Activated naive CD4-positive, alpha-beta T cell treated with anti-CD3 and anti-CD28 coated beads, Interleukin-2, amount 10 ng/mL, durations not matched to agents 7 days and 5 days (primary cell): ENCODE measurements around the gene ADAMTS12.

Experiments used
- CTCF ChIA-PET: fragments of 350-600 bp; sonication (Branson Sonifier 250); formaldehyde crosslinking; loops from one replicate; lab custom pipeline; 2021; ENCODE audit warnings: antibody characterized with exemption; lab: Charles Lee
- DNase-seq: peaks from one replicate; pipeline ENCODE4 v3.0.0-alpha.2; 2020
- H3K27ac Mint-ChIP-seq: one replicate; pipeline ENCODE4 v1.8.0; 2021; ENCODE audit warnings: mild to moderate bottlenecking, moderate library complexity, mixed read lengths
- H3K27me3 Mint-ChIP-seq: one replicate; pipeline ENCODE4 v1.8.0; 2021; ENCODE audit warnings: mild to moderate bottlenecking, mixed read lengths
- H3K36me3 Mint-ChIP-seq: one replicate; pipeline ENCODE4 v1.8.0; 2021; ENCODE audit warnings: mixed read lengths
- H3K4me1 Mint-ChIP-seq: one replicate; pipeline ENCODE4 v1.8.0; 2021; ENCODE audit warnings: mixed read lengths
- H3K4me3 Mint-ChIP-seq: one replicate; pipeline ENCODE4 v1.8.0; 2021; ENCODE audit warnings: mild to moderate bottlenecking, moderate library complexity, mixed read lengths
- H3K9me3 Mint-ChIP-seq: one replicate; pipeline ENCODE4 v1.8.0; 2021; ENCODE audit warnings: mixed read lengths

The ADAMTS12 gene

GRCh38 chr5:33891788-33892619 lies at the start of gene ADAMTS12:
Gene ADAMTS12 (minus strand): TSS chr5:33891990. CDS start chr5:33891856, 134 bp downstream.
- Mint-ChIP-seq H3K4me3 (no peak within 1 kb of the TSS), H3K27me3 (peaks cover 49% of the 10 kb centered on the region)
- CTCF ChIA-PET, result no interaction called here

GRCh38 chr5:33941090-33941489 lies 49.3 kb upstream of the ADAMTS12 start:
- Mint-ChIP-seq H3K9me3 (no peaks in the 10 kb centered on the region), H3K4me3 (no peak overlapping the region), H3K27me3 (peaks cover 55% of the 10 kb centered on the region), H3K36me3 (no peaks in the 10 kb centered on the region), H3K27ac (no peak overlapping the region), H3K4me1 (peaks cover under 1% of the 10 kb centered on the region)
- DNase-seq, result no peak
- CTCF ChIA-PET, result interaction anchor here (1.3 kb wide), 1 partner anchor 352 kb away, joined by 7 read pairs; no protein-coding TSS in a partner anchor

More at GRCh38 chr5:33891788-33892619, at the start of gene ADAMTS12:
- H3K27ac Mint-ChIP-seq, result no peak within 1 kb of the TSS
- H3K36me3 Mint-ChIP-seq, result no peaks in the 10 kb centered on the region
- DNase-seq, result no peak
- H3K9me3 Mint-ChIP-seq, result no peaks in the 10 kb centered on the region
- peaks cover 3% of the 10 kb centered on the region for H3K4me1 Mint-ChIP-seq

- H3K4me3 Mint-ChIP-seq, result no peak overlapping the region
- DNase-seq, result no peak
Measured at GRCh38 chr5:33939556-33940262, 47.9 kb upstream of the ADAMTS12 start.

GRCh38 chr5:33938881-33939280 lies 47.1 kb upstream of the ADAMTS12 start:
- H3K27me3 Mint-ChIP-seq, result peaks cover 64% of the 10 kb centered on the region
- no peak overlapping the region for H3K27ac Mint-ChIP-seq
- H3K4me3 Mint-ChIP-seq, result no peak overlapping the region
- no peak for DNase-seq
- no peaks in the 10 kb centered on the region for H3K9me3 Mint-ChIP-seq
- no peaks in the 10 kb centered on the region for H3K36me3 Mint-ChIP-seq
- peaks cover 3% of the 10 kb centered on the region for H3K4me1 Mint-ChIP-seq
- CTCF ChIA-PET, result interaction anchor here (1.0 kb wide), 1 partner anchor 41 kb away, joined by 3 read pairs; no protein-coding TSS in a partner anchor

More at GRCh38 chr5:33939556-33940262, 47.9 kb upstream of the ADAMTS12 start:
- peaks cover 3% of the 10 kb centered on the region for H3K4me1 Mint-ChIP-seq
- H3K9me3 Mint-ChIP-seq, result no peaks in the 10 kb centered on the region
- H3K27me3 Mint-ChIP-seq, result peaks cover 68% of the 10 kb centered on the region
- CTCF ChIA-PET, result interaction anchor here (1.0 to 1.3 kb wide), 2 partner anchors 40 to 351 kb away, joined by 3 to 7 read pairs; no protein-coding TSS in a partner anchor
- no peaks in the 10 kb centered on the region for H3K36me3 Mint-ChIP-seq
- H3K27ac Mint-ChIP-seq, result no peak overlapping the region

GRCh38 chr5:33938507-33938796 lies 46.7 kb upstream of the ADAMTS12 start:
- Mint-ChIP-seq H3K36me3 (no peaks in the 10 kb centered on the region), H3K27ac (no peak overlapping the region), H3K27me3 (peaks cover 64% of the 10 kb centered on the region), H3K4me1 (peaks cover 3% of the 10 kb centered on the region), H3K9me3 (no peaks in the 10 kb centered on the region), H3K4me3 (no peak overlapping the region)
- no peak for DNase-seq
- CTCF ChIA-PET, result no interaction called here

GRCh38 chr5:33937707-33938506 lies 46.1 kb upstream of the ADAMTS12 start:
- H3K27me3 Mint-ChIP-seq, result peaks cover 64% of the 10 kb centered on the region

GRCh38 chr5:33937017-33937706 lies 45.4 kb upstream of the ADAMTS12 start:
- Mint-ChIP-seq H3K4me3 (no peak overlapping the region), H3K36me3 (no peaks in the 10 kb centered on the region), H3K27ac (no peak overlapping the region), H3K4me1 (peaks cover 3% of the 10 kb centered on the region), H3K9me3 (no peaks in the 10 kb centered on the region), H3K27me3 (peaks cover 59% of the 10 kb centered on the region)
- DNase-seq, result no peak
- CTCF ChIA-PET, result interaction anchor here (3.0 kb wide), 1 partner anchor 33 kb away, joined by 17 read pairs; no protein-coding TSS in a partner anchor

More at GRCh38 chr5:33937707-33938506, 46.1 kb upstream of the ADAMTS12 start:
- H3K4me3 Mint-ChIP-seq, result no peak overlapping the region
- no peak overlapping the region for H3K27ac Mint-ChIP-seq
- H3K4me1 Mint-ChIP-seq, result peaks cover 3% of the 10 kb centered on the region
- no peaks in the 10 kb centered on the region for H3K9me3 Mint-ChIP-seq
- H3K36me3 Mint-ChIP-seq, result no peaks in the 10 kb centered on the region
- DNase-seq, result no peak
- CTCF ChIA-PET, result no interaction called here

- Mint-ChIP-seq H3K9me3 (no peaks in the 10 kb centered on the region), H3K27ac (no peak within 1 kb of the TSS), H3K36me3 (no peaks in the 10 kb centered on the region), H3K27me3 (peaks cover 59% of the 10 kb centered on the region), H3K4me3 (no peak within 1 kb of the TSS), H3K4me1 (peaks cover 3% of the 10 kb centered on the region)
- DNase-seq, result no peak
- CTCF ChIA-PET, result interaction anchor here (2.9 to 3.0 kb wide), 3 partner anchors 27 to 348 kb away, joined by 14 to 33 read pairs (median 17); no protein-coding TSS in a partner anchor
Measured at GRCh38 chr5:33936381-33937016, 44.7 kb upstream of the ADAMTS12 start, which contains the start of gene RXFP3. Gene RXFP3 (plus strand): TSS chr5:33936386. CDS start chr5:33936741, 355 bp downstream.

GRCh38 chr5:33936004-33936380 lies 44.2 kb upstream of the ADAMTS12 start:
- Mint-ChIP-seq H3K9me3 (no peaks in the 10 kb centered on the region), H3K36me3 (no peaks in the 10 kb centered on the region), H3K4me1 (peaks cover 3% of the 10 kb centered on the region), H3K27ac (no peak overlapping the region), H3K27me3 (peaks cover 59% of the 10 kb centered on the region), H3K4me3 (no peak overlapping the region)
- CTCF ChIA-PET, result interaction anchor here (1.1 to 3.0 kb wide), 10 partner anchors 15 to 501 kb away, joined by 3 to 33 read pairs (median 9); no protein-coding TSS in a partner anchor
- DNase-seq, result peak; percentile 68

GRCh38 chr5:33934176-33934575 lies 42.4 kb upstream of the ADAMTS12 start:
- Mint-ChIP-seq H3K27ac (no peak overlapping the region), H3K36me3 (no peaks in the 10 kb centered on the region), H3K4me3 (no peak overlapping the region), H3K4me1 (peaks cover 3% of the 10 kb centered on the region), H3K27me3 (peaks cover 45% of the 10 kb centered on the region), H3K9me3 (no peaks in the 10 kb centered on the region)
- CTCF ChIA-PET, result interaction anchor here (0.6 to 3.0 kb wide), 15 partner anchors 13 to 501 kb away, joined by 3 to 33 read pairs (median 4); no protein-coding TSS in a partner anchor
- DNase-seq, result no peak

- no peak for DNase-seq
- H3K4me1 Mint-ChIP-seq, result peaks cover 3% of the 10 kb centered on the region
- H3K9me3 Mint-ChIP-seq, result no peaks in the 10 kb centered on the region
- peaks cover 41% of the 10 kb centered on the region for H3K27me3 Mint-ChIP-seq
- H3K4me3 Mint-ChIP-seq, result no peak overlapping the region
- no peaks in the 10 kb centered on the region for H3K36me3 Mint-ChIP-seq
- no peak overlapping the region for H3K27ac Mint-ChIP-seq
- CTCF ChIA-PET, result interaction anchor here (0.6 to 3.0 kb wide), 12 partner anchors 29 to 500 kb away, joined by 3 to 33 read pairs (median 4); no protein-coding TSS in a partner anchor
Measured at GRCh38 chr5:33933723-33934169, 42.0 kb upstream of the ADAMTS12 start.

- peaks cover 15% of the 10 kb centered on the region for H3K27me3 Mint-ChIP-seq
- no peaks in the 10 kb centered on the region for H3K9me3 Mint-ChIP-seq
- H3K36me3 Mint-ChIP-seq, result no peaks in the 10 kb centered on the region
- H3K27ac Mint-ChIP-seq, result no peak overlapping the region
- CTCF ChIA-PET, result interaction anchor here (1.0 kb wide), 1 partner anchor 342 kb away, joined by 3 read pairs; no protein-coding TSS in a partner anchor
- DNase-seq, result no peak
- peaks cover 3% of the 10 kb centered on the region for H3K4me1 Mint-ChIP-seq
- no peak overlapping the region for H3K4me3 Mint-ChIP-seq
Measured at GRCh38 chr5:33931136-33931535, 39.3 kb upstream of the ADAMTS12 start.
